Measurements from ENCODE around the gene TBC1D16.

Gene TBC1D16

DNA sequence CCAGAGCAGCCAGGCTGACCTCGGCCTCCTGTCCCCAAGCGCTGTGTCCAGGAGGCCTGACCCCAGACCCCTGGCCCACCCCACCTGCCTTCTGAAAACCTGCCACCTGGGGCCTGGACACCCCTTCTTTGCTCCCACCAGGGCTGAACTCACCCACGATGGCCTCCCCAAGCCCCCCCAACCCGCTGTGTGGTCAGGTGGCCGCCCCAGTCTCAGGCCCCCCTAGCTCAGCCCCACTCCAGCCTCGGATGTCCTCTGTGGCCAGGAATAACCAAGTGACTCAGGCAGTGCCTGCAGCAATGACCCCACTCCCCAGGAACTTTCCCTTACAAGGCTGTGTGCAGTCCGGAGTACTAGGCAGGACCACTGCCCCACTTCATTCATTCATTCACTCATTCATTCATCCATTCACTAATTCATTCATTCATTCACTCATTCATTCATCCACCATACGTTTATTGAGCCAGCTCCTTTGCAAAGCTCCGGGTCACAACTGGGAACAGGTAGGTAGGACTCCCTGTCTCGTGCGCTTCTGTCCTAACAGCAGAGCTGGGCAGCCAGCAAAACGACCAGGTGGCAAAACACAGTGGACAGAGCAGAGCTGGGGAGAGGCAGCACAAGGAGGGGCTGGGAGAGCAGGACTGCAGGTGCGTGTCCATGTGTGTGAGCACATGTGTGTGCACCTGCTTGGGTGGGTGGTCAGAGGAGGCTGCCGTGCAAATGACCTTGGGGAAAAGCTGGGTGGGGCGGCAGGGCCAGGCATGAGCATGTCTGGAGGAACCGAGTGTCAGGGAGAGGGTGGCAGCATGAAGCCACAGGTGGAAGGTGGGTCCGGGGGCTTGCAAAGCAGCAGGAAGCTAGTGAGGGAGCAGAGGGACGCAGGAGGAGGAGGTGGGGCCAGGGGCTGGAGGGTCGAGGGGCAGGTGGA lies 120.6 kb downstream of the TBC1D16 start:
- TF ChIP-seq SPI1 (IDR thresholded peaks at IDR 0.05; ENCODE audit: low read depth, low read length) (no peak), TAF1 (IDR thresholded peaks at IDR 0.05; ENCODE audit: low read depth, low read length) (no peak)
- no peak for DNase-seq (ENCODE audit: insufficient read length, low spot score)
- no peak for FAIRE-seq

DNA sequence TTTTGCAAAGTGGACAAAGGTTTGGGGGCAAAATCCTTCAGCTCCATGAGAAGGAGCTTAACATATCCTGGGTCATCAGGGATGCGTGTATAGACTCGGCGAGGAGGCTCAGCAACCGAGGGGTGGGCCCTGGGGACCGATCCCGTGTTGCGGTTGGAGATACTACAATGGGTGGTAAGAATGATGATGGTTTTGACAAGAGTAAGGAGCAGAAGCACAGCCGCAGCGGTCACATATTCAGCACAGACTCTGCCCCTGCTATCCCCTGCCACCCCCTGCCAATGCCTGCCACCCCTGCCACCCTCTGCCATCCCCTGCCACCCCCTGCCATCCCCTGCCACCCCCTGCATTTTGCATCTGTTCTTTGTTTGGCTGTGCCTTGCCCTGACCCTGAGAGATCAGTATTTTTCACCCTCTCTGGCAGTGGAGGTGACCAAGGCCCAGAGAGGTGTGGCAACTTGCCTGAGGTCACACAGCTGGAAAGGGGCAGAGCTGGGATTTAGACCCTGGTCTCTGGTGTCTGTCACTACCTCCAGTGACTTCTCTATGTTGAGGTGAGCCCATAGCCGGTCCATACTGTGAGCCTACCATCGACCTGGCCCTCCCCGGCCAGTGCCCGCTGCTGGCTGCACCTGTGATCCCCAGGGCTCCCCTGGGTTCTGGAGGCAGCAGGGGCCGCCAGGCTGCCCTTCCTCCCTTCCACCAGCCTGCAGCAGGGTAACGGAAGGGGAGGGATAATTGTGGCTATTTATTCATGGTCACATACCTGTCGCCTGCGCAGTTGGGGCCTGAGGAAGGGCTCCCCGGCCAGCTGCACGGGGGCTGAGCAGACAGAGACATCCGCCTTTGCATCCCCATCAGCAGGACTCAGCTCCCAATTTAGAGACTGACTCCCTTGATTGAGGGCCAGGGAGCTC lies 121.5 kb downstream of the TBC1D16 start:
- FAIRE-seq (no peak), DNase-seq (ENCODE audit: insufficient read length, low spot score) (no peak)
- TF ChIP-seq SPI1 (IDR thresholded peaks at IDR 0.05; ENCODE audit: low read depth, low read length) (no peak), POU2F2 (IDR thresholded peaks at IDR 0.05; ENCODE audit: low read depth, low read length) (no peak)

DNA sequence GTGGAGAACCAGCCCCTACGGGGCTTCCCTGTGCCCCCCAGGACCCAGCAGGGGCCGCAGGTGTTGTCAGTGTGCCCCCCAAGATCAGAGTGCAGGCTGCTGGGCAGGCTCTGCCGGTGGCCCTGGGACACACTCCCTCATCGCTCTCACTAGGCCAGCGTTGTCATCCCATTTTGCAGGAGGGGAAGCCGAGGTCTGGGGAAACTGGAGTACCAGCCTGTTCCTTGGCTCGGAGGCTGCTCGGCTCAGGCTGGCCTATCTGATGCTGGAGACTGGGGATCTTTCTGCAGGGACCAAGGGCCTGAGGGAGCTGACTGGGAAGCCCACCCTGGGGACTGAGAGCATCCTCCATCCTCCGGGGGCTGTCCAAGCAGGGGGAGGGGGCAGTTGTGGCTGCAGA lies 122.2 kb downstream of the TBC1D16 start:
- no peak for FAIRE-seq

GRCh38 chr17:79912552-79913330 lies 122.9 kb downstream of the TBC1D16 start:
- no peak for FAIRE-seq
- DNase-seq (ENCODE audit: insufficient read length, low spot score): no peak
- no peak for TF ChIP-seq POLR2AphosphoS5 (IDR thresholded peaks at IDR 0.05; ENCODE audit: low read depth, low read length)
- TF ChIP-seq TAF1 (IDR thresholded peaks at IDR 0.05; ENCODE audit: low read depth, low read length): no peak
- no peak for TF ChIP-seq SPI1 (IDR thresholded peaks at IDR 0.05; ENCODE audit: low read depth, low read length)
- TF ChIP-seq POU2F2 (IDR thresholded peaks at IDR 0.05; ENCODE audit: low read depth, low read length): no peak
- no peak for TF ChIP-seq PAX5 (IDR thresholded peaks at IDR 0.05; ENCODE audit: insufficient read depth, low read length, severe bottlenecking)
- no peak for TF ChIP-seq POLR2A (IDR thresholded peaks at IDR 0.05; ENCODE audit: low read depth, low read length)

More for the DNA sequence above, 122.2 kb downstream of the TBC1D16 start:
- TF ChIP-seq PAX5 (IDR thresholded peaks at IDR 0.05; ENCODE audit: insufficient read depth, low read length, severe bottlenecking): no peak
- no peak for TF ChIP-seq POLR2A (IDR thresholded peaks at IDR 0.05; ENCODE audit: low read depth, low read length)
- no peak for TF ChIP-seq SPI1 (IDR thresholded peaks at IDR 0.05; ENCODE audit: low read depth, low read length)
- TF ChIP-seq POU2F2 (IDR thresholded peaks at IDR 0.05; ENCODE audit: low read depth, low read length): no peak
- no peak for TF ChIP-seq TAF1 (IDR thresholded peaks at IDR 0.05; ENCODE audit: low read depth, low read length)
- no peak for TF ChIP-seq POLR2AphosphoS5 (IDR thresholded peaks at IDR 0.05; ENCODE audit: low read depth, low read length)
- DNase-seq (ENCODE audit: insufficient read length, low spot score): no peak

GRCh38 chr17:79911430-79912399 lies 124.0 kb downstream of the TBC1D16 start:
- FAIRE-seq (no peak), DNase-seq (ENCODE audit: insufficient read length, low spot score) (no peak)
- no peak for TF ChIP-seq PAX5 (IDR thresholded peaks at IDR 0.05; ENCODE audit: insufficient read depth, low read length, severe bottlenecking)
- TF ChIP-seq POU2F2 (IDR thresholded peaks at IDR 0.05; ENCODE audit: low read depth, low read length): no peak
- TF ChIP-seq TAF1 (IDR thresholded peaks at IDR 0.05; ENCODE audit: low read depth, low read length): no peak
- no peak for TF ChIP-seq SPI1 (IDR thresholded peaks at IDR 0.05; ENCODE audit: low read depth, low read length)
- no peak for TF ChIP-seq POLR2AphosphoS5 (IDR thresholded peaks at IDR 0.05; ENCODE audit: low read depth, low read length)
- TF ChIP-seq POLR2A (IDR thresholded peaks at IDR 0.05; ENCODE audit: low read depth, low read length): no peak

DNA sequence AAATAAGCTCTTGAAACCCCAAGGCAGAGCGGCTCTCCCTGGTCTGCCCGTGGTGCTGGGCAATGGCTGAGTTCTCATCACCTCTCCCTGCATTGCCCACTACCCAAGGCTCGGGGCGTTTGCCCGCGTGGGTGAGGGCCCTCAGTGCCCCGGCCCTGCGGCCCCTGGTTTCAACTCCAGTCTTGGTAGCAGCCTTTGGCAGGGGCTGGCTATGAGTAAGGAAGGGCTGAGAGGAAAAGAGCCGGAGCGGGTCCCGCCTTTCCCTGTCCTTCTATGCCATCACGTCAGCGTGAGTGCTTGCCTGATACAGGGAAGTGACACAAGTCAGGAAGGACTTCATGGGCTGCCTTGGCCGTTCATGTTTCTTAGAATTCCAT lies 124.7 kb downstream of the TBC1D16 start:
- no peak for TF ChIP-seq PAX5 (IDR thresholded peaks at IDR 0.05; ENCODE audit: insufficient read depth, low read length, severe bottlenecking)
- TF ChIP-seq SPI1 (IDR thresholded peaks at IDR 0.05; ENCODE audit: low read depth, low read length): no peak
- no peak for TF ChIP-seq POU2F2 (IDR thresholded peaks at IDR 0.05; ENCODE audit: low read depth, low read length)
- TF ChIP-seq POLR2A (IDR thresholded peaks at IDR 0.05; ENCODE audit: low read depth, low read length): no peak
- TF ChIP-seq POLR2AphosphoS5 (IDR thresholded peaks at IDR 0.05; ENCODE audit: low read depth, low read length): no peak
- TF ChIP-seq TAF1 (IDR thresholded peaks at IDR 0.05; ENCODE audit: low read depth, low read length): no peak
- DNase-seq (ENCODE audit: insufficient read length, low spot score) (no peak), FAIRE-seq (no peak)

- FAIRE-seq (no peak), DNase-seq (ENCODE audit: insufficient read length, low spot score) (no peak)
- TF ChIP-seq TAF1 (IDR thresholded peaks at IDR 0.05; ENCODE audit: low read depth, low read length): no peak
- no peak for TF ChIP-seq POLR2AphosphoS5 (IDR thresholded peaks at IDR 0.05; ENCODE audit: low read depth, low read length)
- no peak for TF ChIP-seq SPI1 (IDR thresholded peaks at IDR 0.05; ENCODE audit: low read depth, low read length)
- TF ChIP-seq POU2F2 (IDR thresholded peaks at IDR 0.05; ENCODE audit: low read depth, low read length): no peak
- TF ChIP-seq PAX5 (IDR thresholded peaks at IDR 0.05; ENCODE audit: insufficient read depth, low read length, severe bottlenecking): no peak
- no peak for TF ChIP-seq POLR2A (IDR thresholded peaks at IDR 0.05; ENCODE audit: low read depth, low read length)
These were observed 126.6 kb downstream of the TBC1D16 start for GRCh38 chr17:79909121-79909520.

DNA sequence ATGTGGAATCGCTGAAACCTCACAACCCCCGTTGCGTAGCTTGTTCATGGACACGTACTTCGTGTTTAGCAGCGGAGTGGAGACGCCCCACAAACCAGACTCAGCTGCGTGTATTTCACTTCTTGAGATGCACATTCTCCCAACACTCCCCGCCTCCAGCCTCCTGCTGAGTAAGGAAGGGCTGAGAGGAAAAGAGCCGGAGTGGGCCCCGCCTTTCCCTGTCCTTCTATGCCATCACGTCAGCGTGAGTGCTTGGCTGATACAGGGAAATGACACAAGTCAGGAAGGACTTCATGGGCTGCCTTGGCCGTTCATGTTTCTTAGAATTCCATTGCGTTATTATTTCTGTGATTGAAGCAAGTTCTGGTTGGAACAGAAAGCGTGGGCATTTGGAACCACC lies 127.8 kb downstream of the TBC1D16 start:
- TF ChIP-seq TAF1 (IDR thresholded peaks at IDR 0.05; ENCODE audit: low read depth, low read length) (no peak), POU2F2 (IDR thresholded peaks at IDR 0.05; ENCODE audit: low read depth, low read length) (no peak), POLR2A (IDR thresholded peaks at IDR 0.05; ENCODE audit: low read depth, low read length) (no peak), SPI1 (IDR thresholded peaks at IDR 0.05; ENCODE audit: low read depth, low read length) (no peak), POLR2AphosphoS5 (IDR thresholded peaks at IDR 0.05; ENCODE audit: low read depth, low read length) (no peak), PAX5 (IDR thresholded peaks at IDR 0.05; ENCODE audit: insufficient read depth, low read length, severe bottlenecking) (no peak)
- DNase-seq (ENCODE audit: insufficient read length, low spot score) (no peak), FAIRE-seq (no peak)

All from GM12891 (cell line).